ENCODE results near the gene TMED1. TPM values are rescaled to one million over a fixed set of nuclear protein-coding genes. Genes with fewer than 3 reads are reported as not detected.

TMED1 gene
- total and polyA plus RNA-seq, 12 donors, result 12.5 to 103 (median 48.6) TPM

DNA sequence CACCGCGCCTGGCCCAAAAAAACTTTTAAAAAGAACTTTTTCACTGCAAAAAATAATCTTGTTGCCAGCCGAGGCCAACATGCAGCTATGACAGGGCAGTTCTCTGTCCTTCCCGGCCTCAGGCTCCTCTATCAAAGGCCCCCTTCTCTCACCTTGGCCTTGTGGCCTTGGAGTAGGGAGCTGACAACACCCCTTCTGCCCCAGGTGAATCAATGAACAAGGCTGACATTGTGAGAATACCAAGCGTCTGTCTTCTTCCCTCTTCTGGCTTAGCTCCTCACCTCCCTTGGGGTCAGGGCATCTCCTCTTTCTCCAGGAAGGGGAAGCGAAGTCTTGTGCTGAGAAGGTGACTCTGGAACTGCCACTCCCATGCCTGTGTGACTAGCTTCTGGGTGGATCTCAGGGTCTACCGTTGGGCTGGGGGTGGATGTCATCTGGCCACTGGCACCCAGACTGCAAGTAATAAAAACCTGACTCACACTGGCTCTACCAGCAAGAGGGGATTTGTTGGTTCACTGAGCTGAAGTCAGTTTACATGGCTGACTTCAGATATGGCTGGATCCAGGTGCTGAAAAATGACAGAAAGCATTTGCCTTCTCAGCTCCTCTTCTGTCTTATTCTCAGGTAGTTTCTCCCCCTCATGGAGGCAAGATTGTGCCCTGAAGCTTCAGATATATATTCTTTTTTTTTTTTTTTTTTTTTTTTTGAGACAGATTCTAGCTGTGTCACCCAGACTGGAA lies 18.5 kb upstream of the TMED1 start:
- intact Hi-C loops (cut with DNase I), result no loop called here
- Histone ChIP-seq H3K9me3 (replicated peaks in 1 of 3) (no peaks in the 10 kb centered on the region), H3K36me3 (replicated peaks in 1 of 2) (no peaks in the 10 kb centered on the region), H3K27me3 (no peaks in the 10 kb centered on the region), H3K4me3 (no peak overlapping the region), H3K27ac (no peak overlapping the region), H3K4me1 (replicated peaks in 1 of 2) (no peaks in the 10 kb centered on the region)
- WGBS, 4 donors, result 55 to 62% (median 58%) methylated on average over 6 to 7 of the region's 7 CpGs
- DNase-seq, result no peak
- TF ChIP-seq, protein P1, sequence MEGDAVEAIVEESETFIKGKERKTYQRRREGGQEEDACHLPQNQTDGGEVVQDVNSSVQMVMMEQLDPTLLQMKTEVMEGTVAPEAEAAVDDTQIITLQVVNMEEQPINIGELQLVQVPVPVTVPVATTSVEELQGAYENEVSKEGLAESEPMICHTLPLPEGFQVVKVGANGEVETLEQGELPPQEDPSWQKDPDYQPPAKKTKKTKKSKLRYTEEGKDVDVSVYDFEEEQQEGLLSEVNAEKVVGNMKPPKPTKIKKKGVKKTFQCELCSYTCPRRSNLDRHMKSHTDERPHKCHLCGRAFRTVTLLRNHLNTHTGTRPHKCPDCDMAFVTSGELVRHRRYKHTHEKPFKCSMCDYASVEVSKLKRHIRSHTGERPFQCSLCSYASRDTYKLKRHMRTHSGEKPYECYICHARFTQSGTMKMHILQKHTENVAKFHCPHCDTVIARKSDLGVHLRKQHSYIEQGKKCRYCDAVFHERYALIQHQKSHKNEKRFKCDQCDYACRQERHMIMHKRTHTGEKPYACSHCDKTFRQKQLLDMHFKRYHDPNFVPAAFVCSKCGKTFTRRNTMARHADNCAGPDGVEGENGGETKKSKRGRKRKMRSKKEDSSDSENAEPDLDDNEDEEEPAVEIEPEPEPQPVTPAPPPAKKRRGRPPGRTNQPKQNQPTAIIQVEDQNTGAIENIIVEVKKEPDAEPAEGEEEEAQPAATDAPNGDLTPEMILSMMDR (IDR thresholded peaks at IDR 0.05), result no peak
- TF ChIP-seq POLR2A (IDR thresholded peaks at IDR 0.05), result no peak

GRCh38 chr19:10852941-10853340 lies 16.9 kb upstream of the TMED1 start:
- no peak for DNase-seq
- Histone ChIP-seq H3K4me1 (replicated peaks in 1 of 2) (no peaks in the 10 kb centered on the region), H3K4me3 (no peak overlapping the region), H3K27ac (no peak overlapping the region), H3K27me3 (no peaks in the 10 kb centered on the region), H3K36me3 (replicated peaks in 1 of 2) (no peaks in the 10 kb centered on the region), H3K9me3 (replicated peaks in 1 of 3) (no peaks in the 10 kb centered on the region)
- intact Hi-C loops (cut with DNase I), result no loop called here
- TF ChIP-seq POLR2A (IDR thresholded peaks at IDR 0.05), result no peak
- TF ChIP-seq, protein P1 (IDR thresholded peaks at IDR 0.05), result no peak
- WGBS, 4 donors, result 65 to 79% (median 72%) methylated on average over 7 of the region's 7 CpGs

DNA sequence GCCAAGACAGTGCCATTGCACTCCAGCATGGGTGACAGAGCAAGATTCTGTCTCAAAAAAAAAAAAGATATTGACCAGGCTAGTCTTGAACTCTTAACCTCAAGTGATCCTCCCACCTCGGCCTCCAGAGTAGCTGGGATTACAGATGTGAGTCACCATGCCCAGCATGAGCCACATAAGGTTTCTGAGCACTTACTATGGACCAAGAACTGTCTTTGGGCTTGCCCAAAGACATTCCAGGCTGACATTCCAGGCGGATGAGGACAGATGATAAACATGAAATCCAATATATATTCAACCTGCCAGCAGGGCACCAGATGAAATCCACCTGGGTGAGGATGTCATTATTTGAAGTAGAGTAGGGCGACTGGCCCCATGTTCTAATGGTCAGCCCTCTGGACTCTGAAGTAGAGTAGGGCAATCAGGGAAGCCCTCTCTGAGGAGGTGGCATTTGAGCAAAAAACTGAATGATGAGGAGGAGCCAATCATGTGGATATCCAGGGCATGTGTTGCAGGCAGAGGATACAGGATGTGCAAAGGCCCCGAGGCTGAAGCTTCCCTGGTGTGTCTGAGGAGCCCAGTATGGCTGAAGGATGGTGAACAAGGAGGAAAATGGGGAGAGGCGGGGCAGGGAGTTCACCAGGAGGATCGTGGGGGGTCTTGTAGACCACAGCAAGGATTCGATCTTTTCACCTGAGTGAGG lies 16.2 kb upstream of the TMED1 start:
- intact Hi-C loops (cut with DNase I), result no loop called here
- Histone ChIP-seq H3K4me3 (no peak overlapping the region), H3K4me1 (replicated peaks in 1 of 2) (no peaks in the 10 kb centered on the region), H3K9me3 (replicated peaks in 1 of 3) (no peaks in the 10 kb centered on the region), H3K27me3 (no peaks in the 10 kb centered on the region), H3K27ac (no peak overlapping the region), H3K36me3 (replicated peaks in 1 of 2) (no peaks in the 10 kb centered on the region)
- TF ChIP-seq POLR2A (IDR thresholded peaks at IDR 0.05), result no peak
- TF ChIP-seq, protein P1 (IDR thresholded peaks at IDR 0.05), result no peak
- WGBS, 4 donors, result 87 to 91% (median 88%) methylated on average over 7 of the region's 7 CpGs
- DNase-seq, result no peak

DNA sequence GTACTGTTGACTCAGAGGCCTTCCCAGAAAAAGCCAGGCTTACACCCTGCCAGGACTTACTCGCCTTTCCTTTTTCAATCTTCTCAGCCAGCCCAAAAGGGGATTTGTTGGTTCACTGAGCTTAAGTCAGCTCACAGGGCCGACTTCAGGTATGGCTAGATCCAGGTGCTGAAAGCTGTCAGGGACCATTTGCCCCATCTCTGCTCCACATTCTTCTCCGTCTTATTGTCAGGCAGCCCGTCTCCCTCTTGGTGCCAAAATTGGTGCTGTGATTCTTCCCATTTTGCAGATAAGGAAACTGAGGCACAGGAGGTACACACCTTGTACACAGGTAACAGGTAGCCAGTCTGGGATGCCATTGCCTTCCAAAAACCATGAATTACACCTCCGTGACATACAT lies 14.6 kb upstream of the TMED1 start:
- no peak overlapping the region for H3K4me3 ChIP-seq
- peaks cover 0 to 8% (median 0%) of the 10 kb centered on the region in 3 donors for H3K9me3 ChIP-seq (replicated peaks in 1 of 3)
- no peaks in the 10 kb centered on the region for H3K4me1 ChIP-seq (replicated peaks in 1 of 2)
- no peaks in the 10 kb centered on the region for H3K36me3 ChIP-seq (replicated peaks in 1 of 2)
- intact Hi-C loops (cut with DNase I), result no loop called here
- DNase-seq, result no peak
- no peaks in the 10 kb centered on the region for H3K27me3 ChIP-seq
- 78 to 89% (median 83%) methylated on average over 4 to 5 of the region's 5 CpGs for WGBS, 4 donors
- TF ChIP-seq POLR2A (IDR thresholded peaks at IDR 0.05), result no peak
- TF ChIP-seq, protein P1 (IDR thresholded peaks at IDR 0.05), result no peak
- no peak overlapping the region for H3K27ac ChIP-seq

All from adrenal gland (tissue), 12 donors.